ENCODE data around the gene CSNK2B.

CSNK2B gene

DNA sequence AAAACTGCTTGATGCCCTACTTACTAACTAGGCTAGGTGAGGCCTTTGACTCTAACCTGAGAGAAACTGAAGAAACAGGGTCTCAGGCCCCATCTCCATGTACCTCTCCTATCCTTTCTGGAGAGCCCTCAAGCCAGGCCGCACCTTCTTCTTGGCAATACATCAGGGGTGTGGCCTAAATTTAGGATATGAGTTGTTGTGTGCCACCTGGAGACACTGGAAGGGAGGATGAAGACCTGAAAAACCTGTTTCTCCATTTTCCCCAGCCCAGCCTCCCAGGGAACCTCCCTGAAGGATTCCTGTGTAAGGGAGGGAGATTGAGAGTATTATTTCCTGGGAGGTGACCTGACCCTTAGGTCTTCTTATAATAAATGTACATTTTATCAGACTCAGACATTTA, 52.4 kb downstream of the CSNK2B start:
- no peak overlapping the region for H3K4me3 ChIP-seq (ENCODE audit: control insufficient read depth, low read depth, low read length)
- no peak for DNase-seq (ENCODE audit: low read depth)
- TF ChIP-seq, protein P1, sequence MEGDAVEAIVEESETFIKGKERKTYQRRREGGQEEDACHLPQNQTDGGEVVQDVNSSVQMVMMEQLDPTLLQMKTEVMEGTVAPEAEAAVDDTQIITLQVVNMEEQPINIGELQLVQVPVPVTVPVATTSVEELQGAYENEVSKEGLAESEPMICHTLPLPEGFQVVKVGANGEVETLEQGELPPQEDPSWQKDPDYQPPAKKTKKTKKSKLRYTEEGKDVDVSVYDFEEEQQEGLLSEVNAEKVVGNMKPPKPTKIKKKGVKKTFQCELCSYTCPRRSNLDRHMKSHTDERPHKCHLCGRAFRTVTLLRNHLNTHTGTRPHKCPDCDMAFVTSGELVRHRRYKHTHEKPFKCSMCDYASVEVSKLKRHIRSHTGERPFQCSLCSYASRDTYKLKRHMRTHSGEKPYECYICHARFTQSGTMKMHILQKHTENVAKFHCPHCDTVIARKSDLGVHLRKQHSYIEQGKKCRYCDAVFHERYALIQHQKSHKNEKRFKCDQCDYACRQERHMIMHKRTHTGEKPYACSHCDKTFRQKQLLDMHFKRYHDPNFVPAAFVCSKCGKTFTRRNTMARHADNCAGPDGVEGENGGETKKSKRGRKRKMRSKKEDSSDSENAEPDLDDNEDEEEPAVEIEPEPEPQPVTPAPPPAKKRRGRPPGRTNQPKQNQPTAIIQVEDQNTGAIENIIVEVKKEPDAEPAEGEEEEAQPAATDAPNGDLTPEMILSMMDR (IDR thresholded peaks at IDR 0.05; ENCODE audit: control insufficient read depth, insufficient read depth, low read depth, low read length, missing control alignments): no peak

DNA sequence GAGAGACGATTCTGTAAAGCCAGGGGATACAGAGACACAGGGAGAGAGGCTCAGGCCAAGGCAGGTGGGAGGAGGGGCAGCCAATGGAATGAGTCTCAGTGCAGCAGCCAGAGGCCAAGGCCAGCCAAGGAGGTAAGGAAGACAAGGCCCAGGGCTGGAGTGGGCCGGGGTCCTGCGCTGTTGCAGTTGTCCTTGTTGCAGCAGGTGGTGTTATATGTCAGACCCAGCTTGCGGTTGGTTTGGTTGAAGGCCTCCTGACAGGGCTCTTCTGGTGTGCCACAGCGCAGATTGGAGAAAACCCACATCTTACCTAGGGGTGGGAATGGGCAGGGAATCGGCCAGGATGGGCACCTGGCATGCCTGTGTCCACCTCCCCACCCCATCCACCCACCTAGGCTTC, 53.1 kb downstream of the CSNK2B start:
- H3K4me3 ChIP-seq (ENCODE audit: control insufficient read depth, low read depth, low read length): no peak overlapping the region
- TF ChIP-seq, protein P1 (IDR thresholded peaks at IDR 0.05; ENCODE audit: control insufficient read depth, insufficient read depth, low read depth, low read length, missing control alignments): no peak
- no peak for DNase-seq (ENCODE audit: low read depth)

Data from AG09309 (cell line).